Stimulated activated naive CD4-positive, alpha-beta T cell treated with Interleukin-2 at 50 U/mL for 16 hours (primary cell): ENCODE results near the gene CA7.
"Not testable (repeated sequence)": the region's sequence is repeated elsewhere in the genome, so short reads cannot be mapped to it uniquely, and the experiment has no call there.

Source experiments
- DNase-seq: peaks from one replicate; lab custom pipeline; 2025; lab: John Stamatoyannopoulos, UW

The CA7 gene

GRCh38 chr16:66846831-66847230 lies 2.6 kb downstream of the CA7 start:
- DNase-seq: no peak

GRCh38 chr16:66847533-66848067 lies 3.4 kb downstream of the CA7 start:
- DNase-seq: no peak

- DNase-seq: no peak
Measured at GRCh38 chr16:66848172-66848571, 4.0 kb downstream of the CA7 start.

- no peak for DNase-seq
Measured at GRCh38 chr16:66849021-66849420, 4.8 kb downstream of the CA7 start.

GRCh38 chr16:66849549-66849948 lies 5.3 kb downstream of the CA7 start:
- DNase-seq: no peak

GRCh38 chr16:66850115-66850815 lies 6.1 kb downstream of the CA7 start:
- no peak for DNase-seq

- no peak for DNase-seq
Measured at GRCh38 chr16:66851166-66851964, 7.2 kb downstream of the CA7 start.

- DNase-seq: no peak
Measured at GRCh38 chr16:66853261-66854139, 9.3 kb downstream of the CA7 start.

GRCh38 chr16:66856184-66856730 lies 12.0 kb downstream of the CA7 start:
- no peak for DNase-seq

GRCh38 chr16:66856801-66857200 lies 12.6 kb downstream of the CA7 start:
- DNase-seq: no peak

- DNase-seq: no peak
Measured at GRCh38 chr16:66857437-66857836, 13.2 kb downstream of the CA7 start.

- DNase-seq: no peak
Measured at GRCh38 chr16:66858740-66859396, 14.7 kb downstream of the CA7 start.

- DNase-seq: no peak
Measured at GRCh38 chr16:66859397-66860068, 15.3 kb downstream of the CA7 start.

GRCh38 chr16:66862023-66862520 lies 17.9 kb downstream of the CA7 start:
- no peak for DNase-seq

- DNase-seq: no peak
Measured at GRCh38 chr16:66863707-66864106, 19.5 kb downstream of the CA7 start.

- DNase-seq: no peak
Measured at GRCh38 chr16:66869424-66869823, 25.2 kb downstream of the CA7 start.

- not testable (repeated sequence) for DNase-seq
Measured at GRCh38 chr16:66871363-66871762, 27.1 kb downstream of the CA7 start.

- DNase-seq: no peak
Measured at GRCh38 chr16:66871840-66872239, 27.6 kb downstream of the CA7 start.

- DNase-seq: no peak
Measured at GRCh38 chr16:66872559-66872942, 28.3 kb downstream of the CA7 start.

- peak; percentile 86 for DNase-seq
Measured at GRCh38 chr16:66872943-66873684, 28.9 kb downstream of the CA7 start.
